ENCODE data around the gene CACNB2.

Gene CACNB2

GRCh38 chr10:18313626-18314025 is 173.4 kb downstream of the CACNB2 start:
- no peak overlapping the region for H3K27ac ChIP-seq
- H3K4me3 ChIP-seq: no peak overlapping the region

GRCh38 chr10:18319628-18320027 is 179.4 kb downstream of the CACNB2 start:
- no peak overlapping the region for H3K4me3 ChIP-seq
- no peak overlapping the region for H3K27ac ChIP-seq

DNA sequence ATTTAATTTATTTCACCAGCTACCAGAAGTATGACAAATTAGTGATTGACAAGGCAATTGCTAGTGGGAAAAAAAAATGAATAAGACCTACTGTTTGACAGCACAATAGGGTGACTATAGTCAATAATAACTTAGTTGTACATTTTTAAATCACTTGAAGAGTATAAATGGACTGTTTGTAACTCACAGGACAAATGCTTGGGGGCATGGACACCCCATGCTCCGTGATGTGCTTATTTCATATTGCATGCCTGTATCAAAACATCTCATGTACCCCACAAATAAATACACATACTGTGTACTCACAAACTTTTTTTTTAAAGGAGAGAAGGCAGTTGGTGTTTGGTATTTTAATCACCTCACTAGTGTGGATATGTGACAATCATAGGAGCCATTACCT is 181.1 kb downstream of the CACNB2 start:
- H3K27ac ChIP-seq: no peak overlapping the region

GRCh38 chr10:18323916-18324315 is 183.7 kb downstream of the CACNB2 start:
- H3K4me3 ChIP-seq: no peak overlapping the region
- H3K27ac ChIP-seq: no peak overlapping the region

More for the DNA sequence above, 181.1 kb downstream of the CACNB2 start:
- H3K4me3 ChIP-seq: no peak overlapping the region

GRCh38 chr10:18325410-18325809 is 185.2 kb downstream of the CACNB2 start:
- no peak overlapping the region for H3K27ac ChIP-seq
- H3K4me3 ChIP-seq: no peak overlapping the region

DNA sequence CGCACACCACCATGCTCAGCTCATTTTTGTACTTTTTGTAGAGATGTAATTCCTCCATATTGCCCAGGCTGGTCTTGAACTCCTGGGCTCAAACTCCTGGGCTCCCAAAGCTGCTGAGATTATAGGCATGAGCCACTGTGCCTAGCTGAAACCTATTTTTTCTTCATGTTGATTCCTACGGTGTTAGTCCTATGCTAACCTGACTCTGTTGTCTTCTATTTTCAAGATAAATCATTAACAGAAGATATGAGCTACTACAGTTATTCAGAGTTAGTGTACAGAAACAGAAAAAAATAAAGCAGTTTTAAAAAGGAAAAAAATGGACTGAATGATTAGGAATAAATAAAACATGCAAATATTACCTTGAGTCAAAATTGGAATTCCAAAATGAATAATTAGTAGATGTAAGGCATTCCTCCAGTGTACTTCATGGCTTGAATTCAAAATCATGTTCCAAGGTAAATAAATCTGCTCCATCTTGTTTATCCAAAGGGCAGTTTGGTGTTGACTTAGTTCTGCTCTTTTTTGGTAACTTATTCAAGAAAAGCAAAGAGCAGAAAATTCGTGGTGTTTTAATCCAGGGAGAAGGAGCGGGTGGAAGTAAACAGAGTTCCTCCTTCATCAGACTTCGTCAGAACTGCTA is 185.8 kb downstream of the CACNB2 start:
- Histone ChIP-seq H3K27ac (no peak overlapping the region), H3K4me3 (no peak overlapping the region)

DNA sequence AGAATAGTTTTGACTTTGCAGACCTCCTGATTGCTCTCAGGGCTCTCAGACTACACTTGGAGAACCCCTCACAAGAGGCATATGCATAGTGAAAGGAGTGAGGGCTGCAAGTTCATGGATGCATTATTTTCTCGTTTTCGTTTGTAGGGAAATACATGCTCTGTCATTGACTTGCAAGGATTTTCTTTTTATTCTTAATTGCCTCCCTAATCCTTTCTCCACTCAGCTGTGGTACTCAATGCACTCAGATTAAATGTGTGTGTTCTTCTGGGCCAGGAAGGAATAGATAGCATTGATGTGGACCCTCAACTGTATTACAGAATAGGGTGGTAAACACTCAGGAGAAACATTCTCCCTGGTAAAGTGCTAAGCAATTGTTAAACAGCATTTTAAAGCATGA is 188.7 kb downstream of the CACNB2 start:
- Histone ChIP-seq H3K27ac (no peak overlapping the region), H3K4me3 (no peak overlapping the region)

GRCh38 chr10:18332048-18332447 is 191.8 kb downstream of the CACNB2 start:
- no peak overlapping the region for H3K4me3 ChIP-seq
- H3K27ac ChIP-seq: no peak overlapping the region

GRCh38 chr10:18332484-18332883 is 192.3 kb downstream of the CACNB2 start:
- no peak overlapping the region for H3K4me3 ChIP-seq
- no peak overlapping the region for H3K27ac ChIP-seq

DNA sequence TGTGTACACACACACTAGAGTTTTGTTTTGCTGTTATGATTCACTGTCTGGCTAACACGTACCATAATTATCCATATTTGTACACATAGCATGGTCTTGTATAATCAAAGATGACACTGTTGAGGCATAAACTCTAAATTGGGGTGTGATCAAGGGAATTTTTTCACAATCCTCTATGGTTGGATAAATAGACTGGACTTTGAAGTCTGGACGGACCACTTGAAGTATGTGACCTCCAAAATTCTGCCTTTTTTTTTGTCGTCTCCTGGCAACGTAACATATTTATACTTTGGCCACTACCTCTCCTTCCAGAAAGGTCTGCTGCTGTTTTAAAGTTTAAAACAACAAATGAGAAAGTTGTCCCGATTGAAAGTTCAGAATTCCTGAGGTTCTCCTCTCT is 193.4 kb downstream of the CACNB2 start:
- H3K27ac ChIP-seq: peak overlapping the region in 7 of 21 experiments; percentile 8 to 50 (median 40)
- H3K4me3 ChIP-seq: no peak overlapping the region

GRCh38 chr10:18334116-18334867 is 194.1 kb downstream of the CACNB2 start:
- no peak overlapping the region for H3K4me3 ChIP-seq
- H3K27ac ChIP-seq: peak overlapping the region in 11 of 21 experiments; percentile 1 to 50 (median 31)

- H3K27ac ChIP-seq: peak overlapping the region in 3 of 21 experiments; percentile 22 to 43 (median 26)
- peak overlapping the region in 2 of 7 experiments; percentile 19 to 31 for H3K4me3 ChIP-seq
Measured at GRCh38 chr10:18340496-18341051, 200.3 kb downstream of the CACNB2 start.

GRCh38 chr10:18341055-18341454 is 200.8 kb downstream of the CACNB2 start:
- H3K4me3 ChIP-seq: peak overlapping the region in 2 of 7 experiments; percentile 19 to 31
- H3K27ac ChIP-seq: peak overlapping the region in 3 of 21 experiments; percentile 22 to 43 (median 26)

DNA sequence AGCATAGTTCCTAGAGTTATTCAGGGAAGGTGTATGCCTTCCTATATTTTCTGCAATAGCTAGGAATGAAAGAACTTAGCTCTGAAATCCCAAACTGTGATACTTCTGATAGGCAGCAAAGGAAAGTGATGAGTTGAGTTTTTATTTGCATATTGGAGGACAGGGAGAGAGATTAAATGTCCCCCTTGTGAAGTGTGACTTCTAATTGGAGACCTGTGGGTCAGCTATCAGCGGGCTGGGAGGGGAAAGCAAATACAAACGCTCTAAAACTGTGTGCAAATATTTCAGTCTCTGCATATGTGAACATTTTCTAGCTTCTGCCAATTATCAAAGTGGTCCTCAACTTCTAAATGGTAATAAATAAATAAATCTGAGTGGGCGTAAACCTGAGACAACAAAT is 203.3 kb downstream of the CACNB2 start:
- no peak overlapping the region for H3K27ac ChIP-seq
- H3K4me3 ChIP-seq: no peak overlapping the region

GRCh38 chr10:18345308-18345707 is 205.1 kb downstream of the CACNB2 start:
- Histone ChIP-seq H3K4me3 (no peak overlapping the region), H3K27ac (no peak overlapping the region)

DNA sequence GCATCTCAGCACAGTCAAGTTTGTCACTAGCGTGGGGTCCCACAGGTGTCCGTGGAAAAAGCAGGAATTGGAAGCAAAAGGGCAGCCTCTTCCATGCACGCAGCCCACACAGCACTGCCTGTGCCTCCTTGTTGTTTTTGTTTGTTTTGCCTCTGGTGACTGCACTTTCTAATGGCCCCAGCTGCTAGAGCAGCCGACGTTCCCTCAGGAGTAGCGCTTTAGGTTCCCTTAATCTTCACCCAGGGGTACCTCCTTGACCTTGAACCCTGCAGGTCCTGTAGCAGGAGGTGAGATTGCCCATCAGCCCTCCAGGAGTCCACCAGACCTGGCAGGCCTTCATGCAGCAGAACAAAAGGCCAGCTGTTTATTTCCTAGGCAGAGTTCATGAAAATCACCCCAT is 210.1 kb downstream of the CACNB2 start:
- Histone ChIP-seq H3K4me3 (no peak overlapping the region), H3K27ac (no peak overlapping the region)

DNA sequence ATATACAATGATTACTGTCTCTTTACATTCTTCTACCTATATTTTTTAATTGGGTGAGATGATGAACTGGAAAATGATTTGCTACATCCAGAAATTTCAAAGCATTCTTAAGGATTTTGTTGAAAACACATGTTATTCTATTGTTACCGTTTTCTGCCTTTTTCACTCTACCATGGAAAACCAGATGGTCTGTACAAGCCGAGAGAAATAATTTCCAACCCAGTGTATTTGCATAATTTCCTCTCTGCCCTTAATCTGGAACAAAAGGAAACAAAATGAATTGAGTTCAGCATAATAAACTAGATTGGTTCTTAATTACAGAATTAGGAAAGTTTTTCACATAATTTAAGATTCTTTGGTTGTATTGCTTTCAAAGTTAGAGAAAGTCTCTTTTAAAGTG is 211.2 kb downstream of the CACNB2 start:
- H3K27ac ChIP-seq: no peak overlapping the region
- no peak overlapping the region for H3K4me3 ChIP-seq

DNA sequence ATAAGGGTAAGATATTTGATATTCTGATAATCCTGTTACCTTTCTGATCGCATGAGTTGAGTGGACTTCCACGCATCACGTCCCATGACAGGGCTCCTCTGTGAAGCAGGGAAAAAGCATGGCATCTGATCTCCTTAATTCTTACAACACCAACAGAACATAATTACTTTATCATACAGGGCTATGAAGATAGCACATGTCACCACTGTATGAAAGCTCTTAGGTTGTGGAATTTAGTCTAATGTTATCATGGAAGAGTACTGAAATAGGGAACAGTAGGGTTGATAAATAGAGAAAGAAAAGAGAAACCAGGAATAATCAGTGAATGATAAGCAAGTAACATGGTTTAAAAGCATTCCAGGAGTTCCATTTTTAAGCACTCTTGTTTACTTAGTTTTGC is 212.0 kb downstream of the CACNB2 start:
- Histone ChIP-seq H3K27ac (no peak overlapping the region), H3K4me3 (no peak overlapping the region)

GRCh38 chr10:18359812-18360211 is 219.6 kb downstream of the CACNB2 start:
- Histone ChIP-seq H3K4me3 (no peak overlapping the region), H3K27ac (no peak overlapping the region)

- H3K4me3 ChIP-seq: no peak overlapping the region
- no peak overlapping the region for H3K27ac ChIP-seq
Measured at GRCh38 chr10:18362892-18363291, 222.7 kb downstream of the CACNB2 start.

All from skin epidermis (tissue), 12 donors.